Subcutaneous adipose tissue (tissue), 4 donors: ENCODE data around the gene ARPIN. TPM values are rescaled to one million over a fixed set of nuclear protein-coding genes. Genes with fewer than 3 reads are reported as not detected.

Source experiments
- small RNA-seq: library from RNA; depleted of rRNA; stranded (forward); fragments of <200 nt; gene quantifications from one replicate; pipeline ENCODE3, GENCODE V24; 2016
- total RNA-seq, 4 donors: library from RNA; depleted of rRNA; stranded (reverse); fragments of >200 nt; gene quantifications; one replicate each; pipeline ENCODE4 v1.1.0, GENCODE V29; 2016
- TF ChIP-seq, protein P1 (sequence below): fragments of 450-650 bp; IDR thresholded peaks from one replicate; pipeline ENCODE4 v1.5.1; 2016; ENCODE audit warnings: low read depth, mild to moderate bottlenecking, control low read depth, antibody characterized with exemption, moderate library complexity

ARPIN gene
- total RNA-seq, 4 donors from 2014 or later, result 11.3 to 39.7 (median 20.1) TPM

DNA sequence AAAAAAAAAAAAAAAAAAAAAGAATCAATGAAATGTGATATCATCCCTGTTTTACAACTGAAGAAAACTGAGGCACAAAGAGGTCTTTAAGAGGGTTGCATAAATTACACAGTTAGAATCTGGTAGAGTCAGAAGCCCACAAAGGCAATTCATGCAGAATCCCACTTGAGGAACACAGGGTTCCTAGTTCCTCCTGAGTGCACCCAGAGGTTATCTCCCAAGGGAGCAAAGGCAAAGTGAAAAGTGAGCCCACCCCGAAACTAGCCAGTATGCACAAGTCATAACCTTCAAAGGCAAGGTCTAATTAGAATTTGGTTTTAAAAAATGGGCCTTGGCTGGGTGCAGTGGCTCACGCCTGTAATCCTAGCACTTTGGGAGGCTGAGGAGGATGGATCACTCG is 56.8 kb downstream of the ARPIN start:
- TF ChIP-seq, protein P1, sequence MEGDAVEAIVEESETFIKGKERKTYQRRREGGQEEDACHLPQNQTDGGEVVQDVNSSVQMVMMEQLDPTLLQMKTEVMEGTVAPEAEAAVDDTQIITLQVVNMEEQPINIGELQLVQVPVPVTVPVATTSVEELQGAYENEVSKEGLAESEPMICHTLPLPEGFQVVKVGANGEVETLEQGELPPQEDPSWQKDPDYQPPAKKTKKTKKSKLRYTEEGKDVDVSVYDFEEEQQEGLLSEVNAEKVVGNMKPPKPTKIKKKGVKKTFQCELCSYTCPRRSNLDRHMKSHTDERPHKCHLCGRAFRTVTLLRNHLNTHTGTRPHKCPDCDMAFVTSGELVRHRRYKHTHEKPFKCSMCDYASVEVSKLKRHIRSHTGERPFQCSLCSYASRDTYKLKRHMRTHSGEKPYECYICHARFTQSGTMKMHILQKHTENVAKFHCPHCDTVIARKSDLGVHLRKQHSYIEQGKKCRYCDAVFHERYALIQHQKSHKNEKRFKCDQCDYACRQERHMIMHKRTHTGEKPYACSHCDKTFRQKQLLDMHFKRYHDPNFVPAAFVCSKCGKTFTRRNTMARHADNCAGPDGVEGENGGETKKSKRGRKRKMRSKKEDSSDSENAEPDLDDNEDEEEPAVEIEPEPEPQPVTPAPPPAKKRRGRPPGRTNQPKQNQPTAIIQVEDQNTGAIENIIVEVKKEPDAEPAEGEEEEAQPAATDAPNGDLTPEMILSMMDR, result no peak

DNA sequence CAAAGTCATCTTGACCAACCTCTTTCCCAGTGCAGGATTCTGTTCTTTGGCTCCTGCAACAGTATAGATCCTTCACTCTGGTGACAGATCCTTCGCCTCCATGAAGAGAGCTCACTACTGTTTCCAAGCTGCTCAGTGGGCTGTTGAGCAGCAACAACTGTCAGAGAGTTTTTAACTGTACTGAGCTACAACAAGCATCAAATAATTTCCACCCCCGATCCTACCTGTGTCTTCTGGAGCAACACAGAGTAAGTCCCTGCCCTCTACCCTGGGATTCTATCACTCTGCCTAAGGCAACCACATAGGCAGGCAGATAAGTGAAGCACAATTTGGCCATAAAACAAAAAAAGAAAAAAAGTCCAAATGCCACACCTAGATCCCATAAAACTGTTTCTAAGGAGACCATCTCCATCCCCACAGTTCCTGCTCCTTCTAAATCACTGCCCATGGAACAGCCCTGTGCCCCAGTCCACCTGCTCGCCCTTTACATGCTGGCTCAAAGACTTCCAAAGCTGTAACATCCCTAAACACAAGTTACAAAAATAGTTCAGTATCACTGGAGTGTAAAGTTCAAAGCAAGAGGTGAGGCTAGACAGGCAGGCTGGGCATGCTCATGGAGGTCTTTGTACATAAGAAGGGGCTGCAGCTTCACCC is 60.3 kb downstream of the ARPIN start:
- TF ChIP-seq, protein P1, result no peak

DNA sequence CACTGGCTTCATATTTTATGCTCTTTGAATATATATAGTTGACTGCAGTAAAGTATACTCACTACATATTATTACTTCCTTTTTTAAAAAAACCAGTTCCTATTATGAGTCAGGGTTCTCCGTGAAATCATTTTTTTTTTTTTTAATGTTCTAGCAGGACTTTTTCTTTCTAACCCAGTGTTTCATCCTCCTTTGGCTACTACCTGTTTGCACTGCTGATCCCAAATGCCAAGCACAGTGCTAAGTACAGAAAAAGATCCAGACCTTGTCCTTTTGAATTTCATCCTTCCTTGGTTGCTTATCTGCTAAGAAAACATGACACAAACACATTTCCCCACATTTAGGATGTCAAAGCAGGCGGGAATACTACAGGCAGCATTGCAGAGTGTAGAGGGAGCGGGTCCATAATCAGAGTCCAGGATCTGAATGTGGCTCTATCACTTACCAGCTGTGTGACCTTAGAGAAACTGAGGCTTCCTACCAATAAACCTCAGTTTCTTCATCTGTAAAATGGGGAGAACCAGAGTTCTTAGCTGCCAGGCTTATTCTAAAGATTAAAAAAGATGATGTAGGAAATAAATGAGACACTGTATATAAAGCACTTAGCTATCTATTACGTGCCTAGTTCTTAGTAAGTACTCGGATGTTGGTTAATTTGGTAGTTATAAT is 60.9 kb downstream of the ARPIN start:
- TF ChIP-seq, protein P1, result no peak

DNA sequence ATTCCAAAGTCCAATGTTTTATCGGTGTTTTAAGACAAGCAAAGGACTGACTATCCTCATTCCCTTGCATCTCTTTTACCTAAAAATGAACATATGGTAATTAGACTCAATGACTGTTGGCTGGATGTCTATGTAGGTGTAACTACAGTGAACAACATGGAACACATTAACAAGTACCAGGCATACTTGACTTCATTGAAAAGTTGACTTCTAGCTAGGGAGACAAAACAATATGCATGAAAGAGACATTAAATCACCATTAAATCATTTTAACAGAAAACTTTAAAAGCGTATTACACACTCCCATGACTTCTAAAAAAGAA is 63.8 kb downstream of the ARPIN start:
- TF ChIP-seq, protein P1, result no peak

DNA sequence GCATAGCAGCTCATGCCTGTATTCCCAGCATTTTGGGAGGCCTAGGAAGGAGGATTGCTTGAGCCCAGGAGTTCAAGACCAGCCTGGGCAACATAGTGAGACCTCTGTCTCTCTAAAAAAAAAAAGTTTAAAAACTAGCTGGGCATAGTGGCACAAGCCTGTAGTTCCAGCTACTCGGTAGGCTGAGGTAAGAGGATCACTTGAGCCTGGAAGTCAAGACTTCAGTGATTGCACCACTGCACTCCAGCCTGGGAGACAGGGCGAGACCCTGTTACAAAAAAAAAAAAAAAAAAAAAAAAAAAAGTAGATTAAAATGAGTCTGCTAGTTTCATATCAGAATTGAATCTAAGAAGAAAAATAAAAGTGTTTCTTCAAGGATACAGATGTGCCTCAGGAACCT is 65.7 kb downstream of the ARPIN start:
- TF ChIP-seq, protein P1, result no peak

DNA sequence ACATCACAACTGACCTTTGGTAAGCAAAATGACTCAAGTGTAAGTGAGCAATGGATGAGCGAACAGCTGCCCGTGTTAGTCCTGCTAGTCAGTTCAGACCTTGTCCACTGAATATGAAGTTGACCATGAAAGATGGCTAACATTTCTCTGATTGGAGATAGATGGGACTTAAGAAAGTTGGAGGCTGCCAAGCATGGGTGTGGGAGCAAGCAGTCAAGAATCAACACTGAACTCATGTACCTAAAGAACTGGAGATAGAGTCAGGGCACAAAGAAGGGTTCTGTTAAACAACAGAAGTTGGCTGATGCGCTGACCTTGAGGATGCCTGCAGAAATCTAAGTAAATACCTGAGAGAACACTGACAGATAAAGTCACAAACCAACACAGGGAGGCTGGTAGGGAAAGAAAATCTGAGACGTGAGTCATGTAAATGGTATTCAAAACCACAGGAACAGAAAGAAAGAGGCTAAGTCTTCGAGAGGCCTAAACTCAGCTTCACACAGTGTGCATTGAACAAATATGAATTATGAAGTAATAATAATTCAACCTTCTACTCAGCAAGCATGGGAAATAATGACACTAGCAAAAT is 67.4 kb downstream of the ARPIN start:
- TF ChIP-seq, protein P1, result no peak

Small RNA genes lying within 50 kb of the gene (small RNA-seq; reads per million reads assigned to genes)
- gene MIR5009, result not detected
- not detected for gene MIR5094
- gene RNU6-1111P, result not detected
- not detected for gene RNU7-111P

Other genes starting within 250 kb of the ARPIN start
- 1,000 to 10,000 TPM in 3 of 4 donors, 100 to 1,000 TPM in 1; 722 to 3,387 (median 1,779) TPM for gene PLIN1, start 233.6 kb downstream of the ARPIN start, total RNA-seq
- gene PEX11A, start 222.2 kb downstream of the ARPIN start, total RNA-seq, result 10 to 100 TPM; 41.4 to 80.3 (median 51.5) TPM
- 1 to 10 TPM in 1 of 4 donors, under 1 TPM in 2, not detected in 1; 0.57 to 1.8 (median 0.85) TPM for gene WDR93, start 222.1 kb downstream of the ARPIN start, total RNA-seq
- gene MESP1, start 161.7 kb downstream of the ARPIN start, total RNA-seq, result 10 to 100 TPM in 3 of 4 donors, 1 to 10 TPM in 1; 6.0 to 39.7 (median 10.6) TPM
- under 1 TPM in 2 of 4 donors, not detected in 2; 0.34 to 0.57 TPM for gene MESP2, start 136.6 kb downstream of the ARPIN start, total RNA-seq
- 100 to 1,000 TPM in 2 of 4 donors, 10 to 100 TPM in 2; 70.4 to 140 (median 105) TPM for gene ANPEP, start 98.1 kb downstream of the ARPIN start, total RNA-seq
- gene AP3S2, start 19.0 kb downstream of the ARPIN start, total RNA-seq, result 10 to 100 TPM; 54.4 to 86.9 (median 66.9) TPM
- gene ZNF710, start 88.4 kb upstream of the ARPIN start, total RNA-seq, result 1 to 10 TPM; 5.4 to 8.3 (median 6.1) TPM
- 10 to 100 TPM; 17.6 to 69.9 (median 26.8) TPM for gene IDH2, start 189.5 kb upstream of the ARPIN start, total RNA-seq